Type B pancreatic cell (in vitro differentiated cells): Measurements from ENCODE around the gene FAM228B. TPM values are rescaled to one million over a fixed set of nuclear protein-coding genes. Genes with fewer than 3 reads are reported as not detected.

Experiments used
- DNase-seq: peaks from one replicate; pipeline ENCODE4 v3.0.0; 2021; ENCODE audit warnings: mixed read lengths; ENCODE audit not compliant: unreplicated experiment; ENCODE audit errors: extremely low spot score
- H3K27ac Mint-ChIP-seq: 2 replicates; pipeline ENCODE4 v1.8.0; 2021; ENCODE audit warnings: mild to moderate bottlenecking, mixed read lengths
- H3K27me3 Mint-ChIP-seq: 2 replicates; pipeline ENCODE4 v1.8.0; 2021; ENCODE audit warnings: mixed read lengths
- H3K36me3 Mint-ChIP-seq: 2 replicates; pipeline ENCODE4 v1.8.0; 2021; ENCODE audit warnings: mixed read lengths
- H3K4me1 Mint-ChIP-seq: one replicate; pipeline ENCODE4 v1.8.0; 2021; ENCODE audit warnings: mixed read lengths; ENCODE audit not compliant: unreplicated experiment
- H3K4me3 Mint-ChIP-seq: 2 replicates; pipeline ENCODE4 v1.8.0; 2021; ENCODE audit warnings: mild to moderate bottlenecking, mixed read lengths
- H3K9me3 Mint-ChIP-seq: 2 replicates; pipeline ENCODE4 v1.8.0; 2021; ENCODE audit warnings: mixed read lengths
- CTCF ChIP-seq: fragments of 200-600 bp; sonication (generic); conservative IDR thresholded peaks from 2 replicates; pipeline ENCODE4 v1.5.0; 2021; ENCODE audit warnings: antibody characterized with exemption, mild to moderate bottlenecking
- total RNA-seq: library from RNA; stranded (reverse); gene quantifications from 2 replicates; pipeline ENCODE4 v1.2.1, GENCODE V29; 2021; ENCODE audit warnings: low replicate concordance

Gene FAM228B
- total RNA-seq, 1 donor from 2014 or later: 20.4 TPM

GRCh38 chr2:24203787-24204150 is 80.5 kb downstream of the FAM228B start:
- H3K4me3 Mint-ChIP-seq: no peak overlapping the region
- no peak overlapping the region for H3K27ac Mint-ChIP-seq
- no peaks in the 10 kb centered on the region for H3K4me1 Mint-ChIP-seq

DNA sequence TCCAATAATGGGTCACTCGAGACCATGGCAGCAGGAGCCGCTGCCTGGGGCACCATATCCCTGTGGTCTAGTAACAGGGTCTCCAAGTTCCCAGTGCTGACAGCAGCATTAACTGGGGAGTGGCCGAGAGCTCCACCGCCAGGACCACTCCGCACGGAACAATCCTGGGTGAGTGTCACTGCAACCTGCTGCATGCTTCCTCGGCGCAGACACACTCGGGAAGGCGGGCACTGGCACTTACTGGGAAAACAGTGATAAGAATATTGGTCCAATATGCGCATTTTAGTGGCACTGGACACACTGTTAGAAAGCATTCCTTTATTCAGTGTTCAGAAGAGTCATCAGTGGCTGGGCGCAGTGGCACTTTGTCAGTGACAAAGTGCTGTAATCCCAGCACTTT is 81.2 kb downstream of the FAM228B start:
- H3K9me3 Mint-ChIP-seq: no peaks in the 10 kb centered on the region
- no peaks in the 10 kb centered on the region for H3K4me1 Mint-ChIP-seq
- DNase-seq: no peak
- peaks cover 9% of the 10 kb centered on the region for H3K36me3 Mint-ChIP-seq
- H3K4me3 Mint-ChIP-seq: no peak overlapping the region
- TF ChIP-seq CTCF: no peak
- no peaks in the 10 kb centered on the region for H3K27me3 Mint-ChIP-seq
- no peak overlapping the region for H3K27ac Mint-ChIP-seq

More at GRCh38 chr2:24203787-24204150, 80.5 kb downstream of the FAM228B start:
- Mint-ChIP-seq H3K9me3 (no peaks in the 10 kb centered on the region), H3K36me3 (peaks cover 5% of the 10 kb centered on the region), H3K27me3 (no peaks in the 10 kb centered on the region)
- TF ChIP-seq CTCF: no peak
- DNase-seq: no peak

GRCh38 chr2:24205131-24205530 is 81.9 kb downstream of the FAM228B start:
- Mint-ChIP-seq H3K27me3 (no peaks in the 10 kb centered on the region), H3K36me3 (peaks cover 9% of the 10 kb centered on the region), H3K4me1 (no peaks in the 10 kb centered on the region), H3K4me3 (no peak overlapping the region), H3K9me3 (no peaks in the 10 kb centered on the region), H3K27ac (no peak overlapping the region)
- DNase-seq: no peak
- no peak for TF ChIP-seq CTCF

DNA sequence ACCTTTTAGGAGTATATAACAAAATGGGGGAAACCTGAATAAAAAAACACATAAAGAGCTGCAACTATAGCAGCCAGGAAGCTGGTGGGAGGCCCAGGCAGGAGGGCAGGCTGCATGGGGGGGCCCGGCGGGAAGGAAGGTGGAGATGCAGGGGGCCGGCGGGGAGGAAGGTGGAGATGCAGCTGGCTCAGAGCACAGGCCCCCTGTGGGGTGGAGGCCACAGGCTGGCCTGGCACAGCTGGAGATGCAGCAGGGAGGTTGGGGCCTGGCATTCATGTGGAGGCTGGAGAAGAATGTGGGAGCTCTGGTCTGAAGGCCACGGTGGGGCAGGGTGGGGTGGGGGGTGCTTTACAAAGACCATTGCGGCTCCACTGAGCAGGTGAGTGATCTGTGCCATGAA is 83.0 kb downstream of the FAM228B start:
- no peak overlapping the region for H3K4me3 Mint-ChIP-seq
- no peak for TF ChIP-seq CTCF
- DNase-seq: no peak
- H3K27ac Mint-ChIP-seq: no peak overlapping the region
- H3K4me1 Mint-ChIP-seq: peaks cover 2% of the 10 kb centered on the region
- no peaks in the 10 kb centered on the region for H3K9me3 Mint-ChIP-seq
- no peaks in the 10 kb centered on the region for H3K27me3 Mint-ChIP-seq
- H3K36me3 Mint-ChIP-seq: peaks cover 11% of the 10 kb centered on the region

DNA sequence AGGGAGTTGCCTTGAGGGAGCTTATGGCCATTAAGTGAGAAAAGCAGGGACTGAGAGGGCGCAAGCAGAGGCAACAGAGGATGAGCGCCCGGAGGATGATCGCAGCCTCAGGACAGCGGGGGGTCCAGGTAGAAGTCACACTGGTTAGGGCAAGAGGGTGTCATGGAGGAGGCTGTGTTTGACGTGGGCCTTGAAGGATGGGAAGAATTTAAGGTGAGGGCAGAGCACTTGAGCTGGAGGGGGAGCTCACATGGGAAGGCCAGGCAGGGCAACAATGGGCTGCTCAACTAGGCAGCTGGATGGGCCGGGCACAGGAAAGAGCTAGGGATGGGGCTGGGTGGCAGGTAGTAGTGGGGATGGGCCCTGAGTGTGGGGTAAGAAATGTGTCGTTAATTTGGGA is 83.4 kb downstream of the FAM228B start:
- Mint-ChIP-seq H3K4me1 (peaks cover 4% of the 10 kb centered on the region), H3K27me3 (no peaks in the 10 kb centered on the region), H3K27ac (no peak overlapping the region), H3K4me3 (no peak overlapping the region), H3K9me3 (no peaks in the 10 kb centered on the region), H3K36me3 (peaks cover 12% of the 10 kb centered on the region)
- TF ChIP-seq CTCF: no peak
- DNase-seq: no peak

- no peaks in the 10 kb centered on the region for H3K27me3 Mint-ChIP-seq
- no peak for TF ChIP-seq CTCF
These were observed 84.1 kb downstream of the FAM228B start for GRCh38 chr2:24207359-24207758.

More at GRCh38 chr2:24207359-24207758, 84.1 kb downstream of the FAM228B start:
- H3K36me3 Mint-ChIP-seq: peaks cover 12% of the 10 kb centered on the region
- no peaks in the 10 kb centered on the region for H3K9me3 Mint-ChIP-seq
- DNase-seq: no peak
- H3K4me3 Mint-ChIP-seq: no peak overlapping the region
- H3K27ac Mint-ChIP-seq: no peak overlapping the region
- peaks cover 4% of the 10 kb centered on the region for H3K4me1 Mint-ChIP-seq
